Measurements from ENCODE around the gene NFIX.

DNA sequence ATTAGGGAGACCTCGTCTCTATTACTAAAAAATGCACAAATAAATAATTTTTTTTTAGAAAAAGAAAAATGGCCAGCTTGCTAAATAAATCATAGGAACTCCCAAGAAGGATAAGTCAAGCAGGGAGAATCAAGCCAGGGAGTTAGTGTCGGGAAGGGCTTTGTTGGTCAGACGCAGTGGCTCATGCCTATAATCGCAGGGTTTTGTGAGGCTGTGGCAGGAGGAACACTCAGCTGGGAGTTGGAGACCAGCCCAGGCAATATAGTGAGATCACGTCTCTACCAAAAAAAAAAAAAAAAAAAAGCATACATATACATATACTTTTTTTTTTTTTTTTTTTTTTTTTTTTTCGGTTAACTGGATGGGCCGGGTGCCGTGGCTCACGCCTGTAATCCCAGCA, 131.8 kb downstream of the NFIX start:
- TF ChIP-seq, protein P1, sequence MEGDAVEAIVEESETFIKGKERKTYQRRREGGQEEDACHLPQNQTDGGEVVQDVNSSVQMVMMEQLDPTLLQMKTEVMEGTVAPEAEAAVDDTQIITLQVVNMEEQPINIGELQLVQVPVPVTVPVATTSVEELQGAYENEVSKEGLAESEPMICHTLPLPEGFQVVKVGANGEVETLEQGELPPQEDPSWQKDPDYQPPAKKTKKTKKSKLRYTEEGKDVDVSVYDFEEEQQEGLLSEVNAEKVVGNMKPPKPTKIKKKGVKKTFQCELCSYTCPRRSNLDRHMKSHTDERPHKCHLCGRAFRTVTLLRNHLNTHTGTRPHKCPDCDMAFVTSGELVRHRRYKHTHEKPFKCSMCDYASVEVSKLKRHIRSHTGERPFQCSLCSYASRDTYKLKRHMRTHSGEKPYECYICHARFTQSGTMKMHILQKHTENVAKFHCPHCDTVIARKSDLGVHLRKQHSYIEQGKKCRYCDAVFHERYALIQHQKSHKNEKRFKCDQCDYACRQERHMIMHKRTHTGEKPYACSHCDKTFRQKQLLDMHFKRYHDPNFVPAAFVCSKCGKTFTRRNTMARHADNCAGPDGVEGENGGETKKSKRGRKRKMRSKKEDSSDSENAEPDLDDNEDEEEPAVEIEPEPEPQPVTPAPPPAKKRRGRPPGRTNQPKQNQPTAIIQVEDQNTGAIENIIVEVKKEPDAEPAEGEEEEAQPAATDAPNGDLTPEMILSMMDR (IDR thresholded peaks at IDR 0.05) = no peak
- TF ChIP-seq POLR2A (IDR thresholded peaks at IDR 0.05; ENCODE audit: low read depth) (no peak), POLR2AphosphoS5 (IDR thresholded peaks at IDR 0.05) (no peak), EP300 (IDR thresholded peaks at IDR 0.05) (no peak)
